IMR-90 (cell line): ENCODE data around the gene RUNDC3A. TPM values are rescaled to one million over a fixed set of nuclear protein-coding genes. Genes with fewer than 3 reads are reported as not detected.

Source experiments
- ATAC-seq: fragments of 200-7000 bp; cut with Tn5 transposase; 2 replicates; pipeline ENCODE4 v1.9.1; 2020; ENCODE audit warnings: low read depth, mild to moderate bottlenecking, moderate library complexity
- BruUV-seq: library from RNA; stranded (reverse); fragments of 400-500 nt; replicated peaks from 2 replicates; lab custom pipeline; 2021; lab: Mats Ljungman, UMichigan
- CTCF ChIA-PET: fragments of 300-600 bp; formaldehyde crosslinking; extraction: SDS; loops from one replicate; lab custom pipeline; 2021; ENCODE audit warnings: antibody characterized with exemption; lab: Yijun Ruan, JAX
- POLR2A ChIA-PET: fragments of 300-600 bp; sonication (Branson Sonifier 250); formaldehyde crosslinking; loops from one replicate; lab custom pipeline; 2022; ENCODE audit warnings: antibody characterized with exemption; ENCODE audit not compliant: unreplicated experiment; lab: Charles Lee
- DNase-seq: peaks from one replicate; pipeline ENCODE4 v3.0.0; 2013
- H2AFZ ChIP-seq: replicated peaks from 2 replicates; pipeline ENCODE3; 2013; ENCODE audit warnings: low read length, mild to moderate bottlenecking; ENCODE audit not compliant: poor library complexity
- H2AK5ac ChIP-seq: 2 replicates; pipeline ENCODE4 v1.6.1; 2013; ENCODE audit warnings: low read depth, low read length, inconsistent platforms
- H2AK9ac ChIP-seq: replicated peaks from 2 replicates; pipeline ENCODE3; 2013; ENCODE audit warnings: mild to moderate bottlenecking, low read depth, low read length, moderate library complexity; ENCODE audit not compliant: poor library complexity
- H2BK120ac ChIP-seq: 2 replicates; pipeline ENCODE4 v1.6.1; 2013; ENCODE audit warnings: low read depth, low read length, inconsistent platforms
- H2BK15ac ChIP-seq: 3 replicates; pipeline ENCODE4 v1.6.1; 2013; ENCODE audit warnings: low read depth, low read length, inconsistent platforms
- H2BK20ac ChIP-seq: 2 replicates; pipeline ENCODE4 v1.6.1; 2013; ENCODE audit warnings: low read depth, mild to moderate bottlenecking, inconsistent platforms, low read length, moderate library complexity
- H2BK5ac ChIP-seq: 2 replicates; pipeline ENCODE4 v1.6.1; 2013; ENCODE audit warnings: mild to moderate bottlenecking, low read depth, low read length, inconsistent platforms; ENCODE audit not compliant: poor library complexity, severe bottlenecking
- H3K14ac ChIP-seq: replicated peaks from 2 replicates; pipeline ENCODE4 v1.6.1; 2013; ENCODE audit warnings: low read depth, low read length, inconsistent platforms
- H3K18ac ChIP-seq: 2 replicates; pipeline ENCODE4 v1.6.1; 2013; ENCODE audit warnings: low read depth, low read length, control low read depth
- H3K23ac ChIP-seq: 2 replicates; pipeline ENCODE4 v1.6.1; 2013; ENCODE audit warnings: low read depth, low read length, inconsistent platforms
- H3K27ac ChIP-seq: 2 replicates; pipeline ENCODE4 v1.5.1; 2013; ENCODE audit warnings: mild to moderate bottlenecking, control low read depth, low read length; ENCODE audit not compliant: insufficient read depth
- H3K27me3 ChIP-seq: 2 replicates; pipeline ENCODE4 v1.6.1; 2013; ENCODE audit warnings: low read length; ENCODE audit not compliant: control insufficient read depth, insufficient read depth
- H3K36me3 ChIP-seq: 2 replicates; pipeline ENCODE4 v1.6.1; 2013; ENCODE audit warnings: low read length, mixed read lengths; ENCODE audit not compliant: control insufficient read depth, insufficient read depth
- H3K4ac ChIP-seq: 2 replicates; pipeline ENCODE4 v1.6.1; 2013; ENCODE audit warnings: low read depth, low read length, inconsistent platforms
- H3K4me1 ChIP-seq: 2 replicates; pipeline ENCODE4 v1.6.1; 2013; ENCODE audit warnings: low read length, mixed read lengths; ENCODE audit not compliant: control insufficient read depth, insufficient read depth
- H3K4me2 ChIP-seq: 2 replicates; pipeline ENCODE4 v1.6.1; 2013; ENCODE audit warnings: low read depth, mild to moderate bottlenecking, control low read depth, low read length, moderate library complexity
- H3K4me3 ChIP-seq: 2 replicates; pipeline ENCODE4 v1.5.1; 2013; ENCODE audit warnings: low read depth, mild to moderate bottlenecking, control low read depth, low read length, moderate library complexity; ENCODE audit not compliant: insufficient read depth
- H3K56ac ChIP-seq: 2 replicates; pipeline ENCODE4 v1.6.1; 2013; ENCODE audit warnings: low read length, inconsistent platforms; ENCODE audit not compliant: insufficient read depth; ENCODE audit errors: extremely low read depth
- H3K79me1 ChIP-seq, 2 experiments: 2 replicates each; pipeline ENCODE4 v1.6.1; 2013; ENCODE audit warnings: low read length in 2 of 2, inconsistent platforms in 1 of 2, low read depth in 1 of 2
- H3K9ac ChIP-seq: 2 replicates; pipeline ENCODE4 v1.6.1; 2013; ENCODE audit warnings: low read depth, low read length, control low read depth
- H3K9me1 ChIP-seq: 2 replicates; pipeline ENCODE4 v1.6.1; 2013; ENCODE audit warnings: low read length, inconsistent platforms; ENCODE audit not compliant: insufficient read depth
- H3K9me3 ChIP-seq: 2 replicates; pipeline ENCODE4 v1.6.1; 2013; ENCODE audit warnings: low read length; ENCODE audit not compliant: control insufficient read depth, insufficient read depth
- H4K20me1 ChIP-seq: 2 replicates; pipeline ENCODE4 v1.6.1; 2013; ENCODE audit warnings: low read length, inconsistent platforms; ENCODE audit not compliant: insufficient read depth
- H4K5ac ChIP-seq: 2 replicates; pipeline ENCODE4 v1.6.1; 2013; ENCODE audit warnings: mild to moderate bottlenecking, low read depth, low read length, control low read depth
- H4K8ac ChIP-seq, 2 experiments: 2 replicates each; pipeline ENCODE4 v1.6.1; 2013; ENCODE audit warnings: low read depth in 2 of 2, low read length in 2 of 2, control low read depth in 1 of 2, inconsistent platforms in 1 of 2
- H4K91ac ChIP-seq: 2 replicates; pipeline ENCODE4 v1.6.1; 2013; ENCODE audit warnings: low read depth, low read length, inconsistent platforms; ENCODE audit not compliant: insufficient read depth
- BHLHE40 ChIP-seq: fragments of 150-350 bp; IDR thresholded peaks from 2 replicates; pipeline ENCODE4 v1.6.1; 2016; ENCODE audit warnings: mild to moderate bottlenecking, low read depth, low read length
- CEBPB ChIP-seq: IDR thresholded peaks from 2 replicates; pipeline ENCODE4 v1.6.1; 2012; ENCODE audit warnings: low read depth, low read length, improper control_type of control experiment
- CHD1 ChIP-seq: IDR thresholded peaks from 2 replicates; pipeline ENCODE4 v1.6.1; 2012; ENCODE audit warnings: low read depth, low read length, improper control_type of control experiment
- MXI1 ChIP-seq: IDR thresholded peaks from 2 replicates; pipeline ENCODE4 v1.6.1; 2012; ENCODE audit warnings: low read depth, mild to moderate bottlenecking, low read length, moderate library complexity, borderline replicate concordance
- NFE2L2 ChIP-seq: fragments of 150-350 bp; IDR thresholded peaks from 2 replicates; pipeline ENCODE4 v1.6.1; 2016; ENCODE audit warnings: low read depth, mild to moderate bottlenecking, low read length
- POLR2A ChIP-seq: IDR thresholded peaks from 2 replicates; pipeline ENCODE4 v1.6.1; 2012; ENCODE audit warnings: mild to moderate bottlenecking, low read depth, low read length
- RCOR1 ChIP-seq: IDR thresholded peaks from 2 replicates; pipeline ENCODE4 v1.6.1; 2012; ENCODE audit warnings: mild to moderate bottlenecking, low read length, improper control_type of control experiment; ENCODE audit not compliant: insufficient replicate concordance
- RFX5 ChIP-seq: IDR thresholded peaks from 2 replicates; pipeline ENCODE4 v1.8.0; 2012; ENCODE audit warnings: low read depth, mild to moderate bottlenecking, low read length, moderate library complexity
- SMC3 ChIP-seq: fragments of 150-350 bp; IDR thresholded peaks from 2 replicates; pipeline ENCODE4 v1.6.1; 2016; ENCODE audit warnings: low read depth, mild to moderate bottlenecking, antibody characterized with exemption, low read length, moderate library complexity
- WGBS, 2 experiments: methylation state at CpG; one replicate each; pipeline versions ENCODE4 v1.1.5 to v1.1.7; 2013; ENCODE audit warnings: missing lambda C conversion rate in 2 of 2; ENCODE audit not compliant: insufficient read length in 1 of 2; ENCODE audit errors: extremely low coverage in 2 of 2; 5-methylcytosine and 5-hydroxymethylcytosine counted together
- dilution Hi-C: fragments of 300-500 bp; cut with HindIII; formaldehyde crosslinking; loops from one replicate; pipeline ENCODE4 v1.14.3; 2018; ENCODE audit warnings: low sequenced_read_pairs; ENCODE audit not compliant: unreplicated experiment
- in situ Hi-C: fragments of 300-500 bp; cut with MboI; formaldehyde crosslinking; loops from 3 replicates; pipeline ENCODE4 v1.14.3; 2019; ENCODE audit warnings: low sequenced_read_pairs, inconsistent platforms, mixed read lengths
- intact Hi-C: fragments of 100-400 bp; cut with micrococcal nuclease; formaldehyde crosslinking; loops from 2 replicates; pipeline ENCODE4 v1.10.0; 2022
- polyA plus RNA-seq, 3 experiments: library from polyadenylated mRNA; depleted of rRNA; stranded (reverse); fragments of >200 nt; gene quantifications; 2 replicates each; pipeline ENCODE4 v1.2.3, GENCODE V29; 2012; ENCODE audit warnings: low replicate concordance in 1 of 3
- total RNA-seq: library from RNA; depleted of rRNA; stranded (reverse); fragments of >200 nt; gene quantifications from 2 replicates; pipeline ENCODE4 v1.2.3, GENCODE V29; 2012
- TF ChIP-seq, protein P1 (sequence below): fragments of 150-350 bp; IDR thresholded peaks from 2 replicates; pipeline ENCODE4 v1.6.1; 2017; ENCODE audit warnings: mild to moderate bottlenecking, antibody characterized with exemption, low read length, low read depth
- TF ChIP-seq, protein P2 (sequence below): fragments of 150-350 bp; IDR thresholded peaks from 2 replicates; pipeline ENCODE4 v1.6.1; 2016; ENCODE audit warnings: low read depth, mild to moderate bottlenecking, low read length, moderate library complexity, borderline replicate concordance

RUNDC3A gene
- total and polyA plus RNA-seq, 2 of the 4 experiments (the other 2 are of a cell fraction), result under 0.01 to 0.34 TPM

DNA sequence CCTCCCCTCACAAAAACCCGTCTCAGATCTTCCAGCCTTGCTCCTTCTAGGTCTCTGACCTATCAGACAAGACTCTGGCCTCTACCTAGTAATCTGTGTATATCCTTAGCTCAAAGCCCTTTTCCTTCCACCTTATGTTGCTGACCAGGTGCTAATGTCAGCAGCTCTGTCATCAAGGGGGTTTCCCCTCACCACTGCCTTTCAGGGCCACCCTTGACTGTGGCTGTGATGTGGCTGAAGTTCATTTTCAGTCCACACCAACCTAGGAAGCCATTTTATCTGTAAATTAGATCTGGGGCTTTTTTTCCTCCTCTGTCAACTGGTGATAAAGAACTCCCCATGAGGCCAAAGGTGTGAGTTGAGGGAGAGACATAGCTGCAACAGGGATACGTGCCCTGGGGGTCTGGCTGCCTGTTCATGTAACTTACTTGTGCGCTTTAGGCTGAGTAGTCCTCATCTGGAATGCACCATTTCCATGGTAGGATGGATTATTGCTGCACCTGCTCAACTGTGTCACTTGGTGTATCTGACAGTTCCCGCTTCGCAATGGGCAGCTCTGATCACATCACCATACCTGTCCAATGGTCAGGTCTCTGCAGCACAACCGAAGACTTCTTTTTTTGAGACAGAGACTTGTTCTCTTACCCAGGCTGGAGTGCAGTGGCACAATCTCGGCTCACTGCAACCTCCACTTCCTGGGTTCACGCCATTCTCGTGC is 14.7 kb upstream of the RUNDC3A start:
- no TSS peak for BruUV-seq
- Histone ChIP-seq H2BK15ac (no peak overlapping the region), H2AFZ (no peak overlapping the region), H3K9me3 (no peaks in the 10 kb centered on the region), H2BK120ac (no peak overlapping the region), H2AK9ac (no peak overlapping the region), H4K5ac (no peak overlapping the region), H2AK5ac (no peak overlapping the region), H3K14ac (no peak overlapping the region), H3K4me2 (no peak overlapping the region), H3K23ac (no peak overlapping the region), H3K27me3 (peaks cover 37% of the 10 kb centered on the region), H3K18ac (no peak overlapping the region), H3K9me1 (no peaks in the 10 kb centered on the region), H2BK20ac (no peak overlapping the region), H2BK5ac (no peak overlapping the region), H3K4me1 (no peaks in the 10 kb centered on the region), H4K91ac (no peak overlapping the region), H3K9ac (no peak overlapping the region), H3K27ac (no peak overlapping the region), H3K4me3 (no peak overlapping the region), H3K4ac (no peak overlapping the region), H3K79me1 (no peaks in the 10 kb centered on the region), H3K36me3 (no peaks in the 10 kb centered on the region), H4K20me1 (no peaks in the 10 kb centered on the region), H4K8ac (no peak overlapping the region), H3K56ac (no peak overlapping the region)
- in situ Hi-C loops (no loop called here), intact Hi-C loops (no loop called here), dilution Hi-C loops (no loop called here)
- ChIA-PET CTCF (no interaction called here), POLR2A (no interaction called here)
- DNase-seq (no peak), ATAC-seq (no peak)
- TF ChIP-seq POLR2A, result no peak
- no peak for TF ChIP-seq RFX5
- no peak for TF ChIP-seq MXI1
- TF ChIP-seq, protein P1, sequence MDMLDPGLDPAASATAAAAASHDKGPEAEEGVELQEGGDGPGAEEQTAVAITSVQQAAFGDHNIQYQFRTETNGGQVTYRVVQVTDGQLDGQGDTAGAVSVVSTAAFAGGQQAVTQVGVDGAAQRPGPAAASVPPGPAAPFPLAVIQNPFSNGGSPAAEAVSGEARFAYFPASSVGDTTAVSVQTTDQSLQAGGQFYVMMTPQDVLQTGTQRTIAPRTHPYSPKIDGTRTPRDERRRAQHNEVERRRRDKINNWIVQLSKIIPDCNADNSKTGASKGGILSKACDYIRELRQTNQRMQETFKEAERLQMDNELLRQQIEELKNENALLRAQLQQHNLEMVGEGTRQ, result no peak
- TF ChIP-seq SMC3, result no peak
- TF ChIP-seq NFE2L2, result no peak
- TF ChIP-seq, protein P2, sequence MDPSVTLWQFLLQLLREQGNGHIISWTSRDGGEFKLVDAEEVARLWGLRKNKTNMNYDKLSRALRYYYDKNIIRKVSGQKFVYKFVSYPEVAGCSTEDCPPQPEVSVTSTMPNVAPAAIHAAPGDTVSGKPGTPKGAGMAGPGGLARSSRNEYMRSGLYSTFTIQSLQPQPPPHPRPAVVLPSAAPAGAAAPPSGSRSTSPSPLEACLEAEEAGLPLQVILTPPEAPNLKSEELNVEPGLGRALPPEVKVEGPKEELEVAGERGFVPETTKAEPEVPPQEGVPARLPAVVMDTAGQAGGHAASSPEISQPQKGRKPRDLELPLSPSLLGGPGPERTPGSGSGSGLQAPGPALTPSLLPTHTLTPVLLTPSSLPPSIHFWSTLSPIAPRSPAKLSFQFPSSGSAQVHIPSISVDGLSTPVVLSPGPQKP, result no peak
- no peak for TF ChIP-seq BHLHE40
- TF ChIP-seq CEBPB, result no peak
- TF ChIP-seq CHD1, result no peak
- TF ChIP-seq RCOR1, result no peak
- 62% methylated on average over 4 of the region's 9 CpGs; no CpG with 5 or more reads in 1 of the 2 experiments for WGBS, 2 experiments
